HEK293T (cell line): ENCODE data around the gene GPALPP1.

Experiments
- CTCF ChIA-PET: fragments of 350-600 bp; formaldehyde crosslinking; extraction: SDS; loops from one replicate; lab custom pipeline; 2021; ENCODE audit warnings: antibody characterized with exemption, inconsistent platforms; lab: Yijun Ruan, JAX
- POLR2A ChIA-PET: fragments of 350-600 bp; formaldehyde crosslinking; extraction: SDS; loops from one replicate; lab custom pipeline; 2020; ENCODE audit warnings: antibody characterized with exemption, inconsistent platforms; lab: Yijun Ruan, JAX
- DNase-seq: peaks from one replicate; pipeline ENCODE4 v3.0.0; 2012; ENCODE audit warnings: mixed read lengths; ENCODE audit errors: extremely low spot score
- ARNT ChIP-seq: fragments of 450-650 bp; IDR thresholded peaks from 2 replicates; pipeline ENCODE4 v1.6.1; 2017; ENCODE audit warnings: mild to moderate bottlenecking
- BHLHE40 ChIP-seq: fragments of 450-650 bp; IDR thresholded peaks from 2 replicates; pipeline ENCODE4 v1.6.1; 2016; ENCODE audit warnings: mild to moderate bottlenecking, moderate library complexity, borderline replicate concordance
- CTBP1 ChIP-seq: fragments of 450-650 bp; IDR thresholded peaks from 2 replicates; pipeline ENCODE4 v1.6.1; 2016; ENCODE audit warnings: borderline replicate concordance
- ELF4 ChIP-seq: fragments of 450-650 bp; IDR thresholded peaks from 2 replicates; pipeline ENCODE4 v1.6.1; 2017; ENCODE audit warnings: antibody characterized with exemption
- FOXA1 ChIP-seq: fragments of 450-650 bp; IDR thresholded peaks from 2 replicates; pipeline ENCODE4 v1.6.1; 2016; ENCODE audit warnings: mild to moderate bottlenecking
- FOXK2 ChIP-seq: fragments of 450-650 bp; IDR thresholded peaks from 2 replicates; pipeline ENCODE4 v1.6.1; 2016; ENCODE audit warnings: mild to moderate bottlenecking
- FOXM1 ChIP-seq: fragments of 450-650 bp; IDR thresholded peaks from 2 replicates; pipeline ENCODE4 v1.6.1; 2017; ENCODE audit warnings: mild to moderate bottlenecking, borderline replicate concordance
- HDGF ChIP-seq: fragments of 450-650 bp; IDR thresholded peaks from 2 replicates; pipeline ENCODE4 v1.6.1; 2017; ENCODE audit warnings: antibody characterized with exemption, borderline replicate concordance
- L3MBTL2 ChIP-seq: fragments of 450-650 bp; conservative IDR thresholded peaks from 2 replicates; pipeline ENCODE4 v1.6.1; 2016; ENCODE audit warnings: mild to moderate bottlenecking
- LEF1 ChIP-seq: fragments of 450-650 bp; IDR thresholded peaks from 2 replicates; pipeline ENCODE4 v1.6.1; 2017; ENCODE audit warnings: mild to moderate bottlenecking, borderline replicate concordance
- NFRKB ChIP-seq: fragments of 450-650 bp; IDR thresholded peaks from 2 replicates; pipeline ENCODE4 v1.6.1; 2016; ENCODE audit warnings: mild to moderate bottlenecking, moderate library complexity
- SP1 ChIP-seq: fragments of 450-650 bp; IDR thresholded peaks from 2 replicates; pipeline ENCODE4 v1.6.1; 2017
- SUZ12 ChIP-seq: fragments of 450-650 bp; IDR thresholded peaks from 2 replicates; pipeline ENCODE4 v1.6.1; 2016; ENCODE audit warnings: mild to moderate bottlenecking
- TARDBP ChIP-seq: fragments of 450-650 bp; IDR thresholded peaks from 2 replicates; pipeline ENCODE4 v1.6.1; 2016
- ZNF384 ChIP-seq: fragments of 450-650 bp; IDR thresholded peaks from 2 replicates; pipeline ENCODE4 v1.6.1; 2016
- TF ChIP-seq, protein P1 (sequence below): fragments of 450-650 bp; IDR thresholded peaks from 2 replicates; pipeline ENCODE4 v1.6.1; 2016

GPALPP1 gene

DNA sequence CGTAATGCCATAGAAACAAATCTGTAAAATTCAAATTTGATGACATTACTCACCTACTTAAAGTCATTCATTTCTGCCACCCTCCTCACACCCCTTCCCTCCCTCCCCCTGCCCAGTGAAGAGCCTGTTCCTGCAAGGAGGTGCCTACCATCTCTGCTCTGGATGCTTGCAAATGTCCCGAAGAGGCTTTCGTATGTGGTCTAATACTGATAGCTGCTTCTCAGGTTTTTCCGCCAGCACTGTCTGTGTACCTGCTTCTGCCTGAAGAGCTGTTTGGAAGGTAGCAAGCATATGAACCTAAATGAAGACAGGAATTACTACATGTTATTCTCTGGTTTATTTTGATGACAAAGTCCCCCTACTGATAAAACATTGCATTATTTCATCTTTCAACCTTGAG lies 57.1 kb downstream of the GPALPP1 start:
- DNase-seq: no peak
- CTCF ChIA-PET: interaction anchor here (0.7 to 1.5 kb wide), 5 partner anchors 9 to 262 kb away, joined by 3 to 13 read pairs (median 5); no protein-coding TSS in a partner anchor
- POLR2A ChIA-PET: interaction anchor here (0.9 kb wide), 1 partner anchor 285 kb away, joined by 3 read pairs; no protein-coding TSS in a partner anchor
- TF ChIP-seq FOXM1 (no peak), L3MBTL2 (no peak), LEF1 (no peak), ARNT (no peak), TARDBP (no peak), HDGF (no peak), SP1 (no peak), ELF4 (no peak), FOXA1 (no peak), NFRKB (no peak), SUZ12 (no peak)
- TF ChIP-seq, protein P1, sequence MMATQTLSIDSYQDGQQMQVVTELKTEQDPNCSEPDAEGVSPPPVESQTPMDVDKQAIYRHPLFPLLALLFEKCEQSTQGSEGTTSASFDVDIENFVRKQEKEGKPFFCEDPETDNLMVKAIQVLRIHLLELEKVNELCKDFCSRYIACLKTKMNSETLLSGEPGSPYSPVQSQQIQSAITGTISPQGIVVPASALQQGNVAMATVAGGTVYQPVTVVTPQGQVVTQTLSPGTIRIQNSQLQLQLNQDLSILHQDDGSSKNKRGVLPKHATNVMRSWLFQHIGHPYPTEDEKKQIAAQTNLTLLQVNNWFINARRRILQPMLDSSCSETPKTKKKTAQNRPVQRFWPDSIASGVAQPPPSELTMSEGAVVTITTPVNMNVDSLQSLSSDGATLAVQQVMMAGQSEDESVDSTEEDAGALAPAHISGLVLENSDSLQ: no peak

DNA sequence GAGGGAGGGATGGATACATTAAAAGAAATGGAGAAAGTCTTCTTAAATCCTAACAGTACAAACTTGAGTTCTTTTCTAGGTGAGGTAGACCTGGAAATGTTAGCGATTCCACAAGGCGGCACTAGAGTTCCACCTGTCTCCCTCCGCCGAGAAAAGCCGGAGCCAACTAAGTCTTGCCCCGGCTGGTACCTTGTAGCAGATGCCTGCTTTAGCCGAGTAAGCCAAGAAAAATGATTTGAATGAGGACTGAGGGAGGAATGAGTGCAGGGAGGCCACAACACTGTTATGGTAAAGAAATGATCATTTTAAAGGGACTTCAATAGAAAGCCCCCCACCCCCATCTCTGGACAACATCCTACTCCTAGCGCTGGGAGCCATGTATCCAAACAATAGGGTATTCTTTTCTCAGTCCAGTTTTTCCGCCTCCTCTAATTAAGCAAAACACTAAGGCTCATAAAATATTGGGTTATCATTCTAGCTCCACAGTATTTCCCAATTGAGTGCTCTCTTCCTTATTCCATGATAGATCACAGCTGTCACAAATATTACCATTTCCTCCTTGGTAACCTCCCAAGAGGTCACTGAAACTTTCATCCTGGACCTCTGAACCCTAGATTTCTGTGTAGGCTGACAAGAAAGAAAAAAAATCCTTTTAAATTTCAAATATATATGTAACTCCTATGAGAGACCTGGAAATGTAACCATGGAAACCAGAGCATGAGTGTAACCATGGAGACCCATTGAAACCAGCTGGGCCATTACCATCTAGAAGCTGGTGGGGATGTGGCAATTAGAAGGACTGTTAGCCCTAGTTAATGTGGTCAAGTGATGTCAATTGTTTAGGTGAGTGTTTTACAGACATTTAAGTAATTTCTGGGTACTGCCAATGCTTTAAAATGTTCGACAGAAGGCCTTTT lies 58.3 kb downstream of the GPALPP1 start:
- no peak for TF ChIP-seq SUZ12
- no peak for TF ChIP-seq L3MBTL2
- no peak for TF ChIP-seq ELF4
- no peak for TF ChIP-seq ARNT
- no peak for TF ChIP-seq SP1
- TF ChIP-seq FOXK2: no peak
- TF ChIP-seq BHLHE40: no peak
- TF ChIP-seq, protein P1: no peak
- TF ChIP-seq ZNF384: no peak
- TF ChIP-seq HDGF: no peak
- no peak for TF ChIP-seq FOXA1
- no peak for TF ChIP-seq LEF1
- TF ChIP-seq CTBP1: no peak
- TF ChIP-seq TARDBP: no peak
- TF ChIP-seq NFRKB: no peak
- no peak for TF ChIP-seq FOXM1
- POLR2A ChIA-PET: no interaction called here
- CTCF ChIA-PET: interaction anchor here (0.5 to 1.5 kb wide), 4 partner anchors 234 to 358 kb away, joined by 3 to 13 read pairs (median 8); no protein-coding TSS in a partner anchor
- DNase-seq: peak; percentile 78

DNA sequence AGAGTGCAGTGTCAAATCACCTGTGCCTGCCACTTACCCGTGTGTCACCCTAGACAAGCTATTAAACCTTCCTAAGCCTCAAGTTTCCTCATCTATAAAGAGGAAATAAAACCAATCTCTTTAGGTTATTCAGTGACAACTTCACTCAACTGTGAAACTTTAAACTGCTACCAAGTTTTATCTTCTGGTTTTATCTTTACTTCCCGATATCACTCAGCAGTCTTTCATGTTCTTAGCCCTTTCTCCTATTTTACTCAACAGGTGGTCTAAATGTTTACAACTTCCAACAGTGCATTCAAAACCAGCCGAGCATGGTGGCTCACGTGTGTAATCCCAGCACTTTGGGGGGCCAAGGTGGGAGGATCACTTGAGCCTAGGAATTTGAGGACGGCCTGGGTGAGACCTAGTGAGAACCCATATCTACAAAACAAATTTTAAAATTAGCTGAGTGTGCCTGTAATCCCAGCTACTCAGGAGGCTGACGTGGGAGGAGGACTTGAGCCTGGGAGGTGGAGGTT lies 59.6 kb downstream of the GPALPP1 start:
- no peak for DNase-seq
- ChIA-PET CTCF (interaction anchor here (0.6 to 1.0 kb wide), 2 partner anchors 12 to 233 kb away, joined by 3 read pairs; no protein-coding TSS in a partner anchor), POLR2A (no interaction called here)
- TF ChIP-seq, protein P1: no peak
- no peak for TF ChIP-seq BHLHE40
- TF ChIP-seq HDGF: no peak
- TF ChIP-seq FOXK2: no peak
- TF ChIP-seq SUZ12: no peak
- no peak for TF ChIP-seq L3MBTL2
- TF ChIP-seq FOXA1: no peak
- no peak for TF ChIP-seq LEF1
- no peak for TF ChIP-seq FOXM1
- TF ChIP-seq NFRKB: no peak
- no peak for TF ChIP-seq CTBP1
- no peak for TF ChIP-seq ARNT
- no peak for TF ChIP-seq TARDBP
- TF ChIP-seq SP1: no peak

DNA sequence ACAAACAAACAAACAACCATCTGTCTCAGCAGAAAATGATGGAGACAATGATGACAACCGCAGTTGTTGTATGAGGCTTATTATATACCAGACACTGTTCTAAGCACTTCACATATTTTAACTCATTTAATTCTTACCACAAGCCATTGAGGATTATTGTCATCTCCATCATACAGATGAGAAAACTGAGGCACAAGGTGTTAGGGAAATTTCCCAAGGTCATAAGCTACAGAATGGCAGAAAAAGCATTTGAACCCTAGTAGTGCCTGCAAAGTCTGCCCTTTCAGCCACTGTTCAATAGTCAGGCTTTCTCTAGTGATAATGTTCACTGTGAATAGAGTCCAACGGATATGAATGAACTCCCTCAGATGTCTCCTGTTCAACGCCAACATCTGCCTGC lies 60.1 kb downstream of the GPALPP1 start:
- ChIA-PET CTCF (interaction anchor here (0.6 kb wide), 1 partner anchor 11 kb away, joined by 3 read pairs; no protein-coding TSS in a partner anchor), POLR2A (no interaction called here)
- DNase-seq: no peak
- no peak for TF ChIP-seq TARDBP
- no peak for TF ChIP-seq BHLHE40

DNA sequence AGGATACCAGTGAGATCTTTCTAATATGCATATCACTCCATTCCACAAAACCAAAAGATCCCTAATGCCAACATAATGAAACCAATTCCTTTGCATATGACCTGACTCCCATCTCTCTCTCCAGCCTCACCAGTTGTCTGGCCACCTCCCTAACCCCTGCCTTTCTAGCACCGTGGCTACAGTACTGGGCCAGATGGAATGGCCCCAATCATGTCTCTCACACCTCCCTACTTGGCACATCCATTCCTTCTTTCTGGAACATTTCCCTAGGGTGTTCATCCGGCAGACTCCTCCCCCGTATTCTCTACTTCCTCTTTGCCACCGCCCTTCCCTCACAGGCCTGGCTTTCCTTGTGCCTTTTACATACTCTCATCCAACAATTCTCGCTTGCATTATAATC lies 62.0 kb downstream of the GPALPP1 start:
- TF ChIP-seq FOXK2 (no peak), ZNF384 (no peak), NFRKB (no peak), TARDBP (no peak), HDGF (no peak), CTBP1 (no peak), ARNT (no peak), SP1 (no peak), BHLHE40 (no peak), SUZ12 (no peak), ELF4 (no peak), LEF1 (no peak), L3MBTL2 (no peak), FOXA1 (no peak), FOXM1 (no peak)
- TF ChIP-seq, protein P1: no peak
- ChIA-PET POLR2A (no interaction called here), CTCF (no interaction called here)
- DNase-seq: no peak
